Measurements from ENCODE around the gene ZDHHC17. TPM values are rescaled to one million over a fixed set of nuclear protein-coding genes. Genes with fewer than 3 reads are reported as not detected.

The ZDHHC17 gene
- 45.4 and 67.3 TPM in 2 replicates for total RNA-seq

GRCh38 chr12:76763746-76764675 is at the start of gene ZDHHC17:
Gene ZDHHC17, plus strand, starts transcription at chr12:76764115. Its CDS starts 122 bp downstream, at chr12:76764237.

GRCh38 chr12:76878899-76879709 is 115.2 kb downstream of the ZDHHC17 start, which contains the start of gene CSRP2:
Gene CSRP2, minus strand, starts transcription at chr12:76879019. Its CDS starts 12,759 bp downstream, at chr12:76866260.

Other genes with a start within 250 kb of the ZDHHC17 start
- 31.7 and 46.8 TPM in 2 replicates for gene OSBPL8, start 204.3 kb upstream of the ZDHHC17 start, total RNA-seq
- 3.9 and 4.8 TPM in 2 replicates for gene CSRP2, start 114.9 kb downstream of the ZDHHC17 start, total RNA-seq